GM19463 (cell line): ENCODE measurements around the gene CUTA.
A peak's percentile ranks its signal among the peaks of the same experiment; 100 is the strongest.

Experiments
- ATAC-seq: cut with Tn5 transposase; IDR thresholded peaks from one replicate; pipeline ENCODE4 v1.9.1; 2021; ENCODE audit warnings: mild to moderate bottlenecking, moderate library complexity; ENCODE audit not compliant: unreplicated experiment

Gene CUTA

GRCh38 chr6:33439956-33440648 lies 22.2 kb upstream of the CUTA start:
- no peak for ATAC-seq

- no peak for ATAC-seq
These were observed 21.2 kb upstream of the CUTA start for GRCh38 chr6:33438978-33439594.

- no peak for ATAC-seq
These were observed 19.8 kb upstream of the CUTA start for GRCh38 chr6:33437666-33438065.

- ATAC-seq: no peak
These were observed 17.1 kb upstream of the CUTA start for GRCh38 chr6:33434961-33435360.

GRCh38 chr6:33433544-33434191 lies 15.8 kb upstream of the CUTA start:
- ATAC-seq: no peak

- ATAC-seq: no peak
These were observed 15.2 kb upstream of the CUTA start for GRCh38 chr6:33433001-33433543.

- ATAC-seq: no peak
These were observed 14.6 kb upstream of the CUTA start for GRCh38 chr6:33432546-33432945.

GRCh38 chr6:33431880-33432541 lies 14.1 kb upstream of the CUTA start:
- no peak for ATAC-seq

- peak; percentile 53 for ATAC-seq
These were observed 13.3 kb upstream of the CUTA start for GRCh38 chr6:33430991-33431879.

GRCh38 chr6:33430334-33430733 lies 12.4 kb upstream of the CUTA start:
- ATAC-seq: no peak

GRCh38 chr6:33429750-33430052 lies 11.8 kb upstream of the CUTA start:
- no peak for ATAC-seq

- ATAC-seq: no peak
These were observed 11.3 kb upstream of the CUTA start for GRCh38 chr6:33428966-33429749.

- no peak for ATAC-seq
These were observed 10.5 kb upstream of the CUTA start for GRCh38 chr6:33428224-33428965.

- no peak for ATAC-seq
These were observed 9.8 kb upstream of the CUTA start for GRCh38 chr6:33427585-33428223.

GRCh38 chr6:33426590-33427511 lies 8.9 kb upstream of the CUTA start:
- ATAC-seq: no peak

GRCh38 chr6:33425668-33426577 lies 8.0 kb upstream of the CUTA start:
- ATAC-seq: peak; percentile 41
